ENCODE data around the gene EFCAB13.

EFCAB13 gene, protein sequence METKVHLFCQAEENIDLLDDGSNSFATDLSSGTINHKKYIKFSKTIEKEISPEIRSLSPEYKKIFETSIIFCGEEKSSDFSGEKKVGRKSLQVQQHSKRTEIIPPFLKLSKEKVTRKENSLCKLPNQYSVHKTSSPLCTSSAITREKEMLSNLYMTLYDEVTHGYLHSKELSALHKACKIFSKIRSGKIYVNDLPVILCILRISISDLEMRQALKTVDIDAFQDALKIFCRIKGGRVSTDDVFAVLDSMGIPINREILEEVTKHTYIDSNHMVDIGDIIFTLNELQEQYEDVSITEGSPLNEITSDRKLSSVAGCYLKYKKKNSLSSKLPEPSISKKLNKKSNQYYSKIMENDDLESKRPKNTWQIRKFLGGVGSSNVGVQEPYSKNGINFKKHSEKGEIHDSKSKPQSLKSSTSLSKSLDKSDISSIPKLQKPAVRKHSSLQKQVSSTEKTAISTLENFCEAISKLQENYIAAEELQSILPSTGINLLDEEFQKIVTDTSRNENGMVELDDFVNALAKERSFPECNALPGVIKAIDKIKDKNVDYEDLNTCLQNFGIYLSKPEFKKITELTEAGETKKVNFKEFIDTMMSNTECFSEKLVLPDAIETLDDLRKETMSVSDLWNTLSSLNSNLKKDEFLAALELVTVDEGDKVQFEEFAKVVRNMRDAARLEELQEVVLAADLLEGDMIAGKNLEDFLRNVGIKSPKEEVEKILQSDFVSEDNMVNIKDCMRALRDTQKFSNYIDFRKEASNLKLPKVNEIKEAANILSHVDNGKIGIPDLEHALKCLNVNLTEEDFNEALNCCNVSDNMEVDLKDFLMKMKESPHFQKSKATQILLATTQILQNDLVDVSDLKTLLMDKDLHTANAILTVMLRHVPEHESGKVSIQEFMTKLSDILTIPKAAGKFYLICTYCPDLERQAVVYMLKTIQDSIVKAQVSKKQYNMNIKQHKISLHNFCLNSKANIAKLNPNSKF

DNA sequence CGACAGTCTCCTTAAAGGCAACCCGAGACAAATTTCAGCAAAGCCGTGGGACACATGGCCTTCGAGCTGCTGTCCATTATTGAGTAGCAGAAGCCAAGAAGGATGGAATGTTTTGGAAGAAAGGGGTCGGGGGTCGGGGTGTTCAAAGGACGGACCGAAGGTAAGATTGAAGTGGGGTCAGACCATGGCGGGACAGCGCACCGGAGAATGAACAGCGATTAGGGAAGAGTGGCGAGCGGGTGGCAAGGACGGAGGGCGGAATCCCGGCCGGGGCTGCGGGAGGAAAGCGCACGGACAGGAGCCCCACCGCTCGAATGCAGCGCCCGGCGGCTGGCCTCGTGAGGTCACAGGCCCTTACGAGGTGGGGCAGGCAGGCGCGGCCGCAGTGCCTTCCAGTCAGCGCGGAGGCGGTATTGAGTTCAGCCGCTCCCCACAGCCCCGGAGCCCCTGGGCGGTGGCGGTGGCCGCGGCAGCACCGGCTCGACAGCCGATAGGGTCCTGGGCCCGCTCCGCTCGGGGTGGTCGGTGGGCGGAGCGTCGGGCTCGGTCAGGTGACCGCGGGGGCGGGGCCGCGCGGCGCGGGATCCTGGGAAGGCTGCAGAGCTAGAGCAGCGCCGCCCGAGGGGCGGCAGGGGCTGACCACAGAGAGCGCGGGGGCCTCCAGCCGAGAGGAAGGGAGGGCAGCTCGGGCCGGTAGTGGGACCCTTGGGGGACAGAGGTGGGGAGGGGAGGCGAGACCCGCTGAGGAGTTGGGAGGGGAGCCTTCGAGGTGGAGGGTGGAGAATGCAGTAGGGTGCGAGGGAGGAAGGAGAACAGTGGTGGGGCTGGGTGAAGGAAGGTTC is at the start of gene EFCAB13:
Gene EFCAB13 (plus strand): TSS at position 574 of the 842 bp plus-strand sequence. CDS start 4,399 bp downstream, outside the sequence.
- peak; percentile 33 for DNase-seq

DNA sequence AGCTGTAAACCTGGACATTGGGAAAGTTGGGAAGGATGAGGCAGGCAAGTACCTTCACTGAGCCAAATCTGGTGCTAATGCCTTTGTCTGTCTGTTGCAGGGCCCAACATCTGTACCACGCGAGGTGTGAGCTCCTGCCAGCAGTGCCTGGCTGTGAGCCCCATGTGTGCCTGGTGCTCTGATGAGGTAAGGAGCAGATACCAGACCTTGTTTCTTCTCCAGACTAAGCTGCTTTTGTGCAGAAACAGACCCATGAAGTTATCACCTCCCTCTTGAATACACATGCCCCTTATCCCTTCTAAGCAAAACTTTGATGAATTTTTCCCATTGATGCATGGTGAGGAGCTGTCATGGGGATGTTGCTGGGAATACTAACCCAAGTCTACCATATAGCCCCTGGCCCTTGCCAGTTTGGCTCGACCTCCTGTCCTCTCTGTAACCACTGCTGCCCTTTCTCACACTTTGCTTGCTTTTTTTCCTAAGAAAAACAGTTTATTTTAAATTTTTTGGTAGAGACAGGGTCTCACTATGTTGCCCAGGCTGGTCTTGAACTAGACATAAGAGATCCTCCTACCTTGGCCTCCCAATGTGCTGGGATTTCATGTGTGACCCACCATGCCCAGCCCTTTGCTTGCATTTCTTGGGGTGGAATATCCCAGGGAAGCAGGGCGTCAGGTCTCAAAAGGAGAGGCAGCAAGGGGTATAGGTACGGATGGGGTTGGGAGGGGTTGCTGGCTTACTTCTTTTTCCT is 49.3 kb upstream of the EFCAB13 start:
- no peak for DNase-seq

- DNase-seq = no peak
Observed at GRCh38 chr17:47275245-47275984, 48.3 kb upstream of the EFCAB13 start.

DNA sequence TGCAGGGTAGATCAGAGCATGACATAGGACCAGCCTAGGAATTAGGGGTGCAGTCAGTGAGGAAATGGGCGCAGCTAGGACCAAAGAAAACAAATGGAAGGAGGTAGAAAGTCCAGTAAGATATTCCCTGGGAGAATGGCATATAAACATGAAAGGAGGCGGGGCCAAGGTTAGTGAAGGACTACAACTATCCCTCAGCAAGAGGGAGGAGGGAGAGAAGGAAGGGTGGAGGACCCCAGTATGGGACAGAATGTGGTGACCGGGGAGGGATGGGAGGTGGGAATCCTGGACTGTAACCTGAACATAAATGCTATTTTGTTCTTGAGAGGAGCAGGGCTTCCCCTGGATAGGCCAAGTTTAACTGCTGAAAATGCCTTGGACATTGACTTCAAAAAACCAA is 47.3 kb upstream of the EFCAB13 start:
- DNase-seq = no peak

DNA sequence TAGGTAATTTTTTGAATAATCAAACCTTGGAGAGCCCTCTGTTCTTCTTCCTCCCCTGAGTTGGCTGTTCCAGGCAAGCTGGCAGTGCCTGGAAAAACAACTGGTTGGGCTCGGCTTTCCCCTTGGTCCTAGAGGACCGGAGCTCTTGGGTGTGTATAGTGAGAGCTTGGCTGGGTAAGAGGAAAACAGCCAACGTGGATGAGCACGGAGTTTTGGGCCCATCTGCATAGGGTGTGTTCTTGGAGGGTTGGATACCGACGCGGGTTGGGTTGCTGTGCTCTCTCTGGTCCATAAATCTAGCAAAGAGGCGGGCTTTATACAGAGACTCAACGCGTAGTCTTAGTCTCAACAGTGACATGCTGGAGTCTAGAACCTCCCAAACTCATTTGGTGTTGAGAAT is 46.9 kb upstream of the EFCAB13 start:
- peak; percentile 87 for DNase-seq

DNA sequence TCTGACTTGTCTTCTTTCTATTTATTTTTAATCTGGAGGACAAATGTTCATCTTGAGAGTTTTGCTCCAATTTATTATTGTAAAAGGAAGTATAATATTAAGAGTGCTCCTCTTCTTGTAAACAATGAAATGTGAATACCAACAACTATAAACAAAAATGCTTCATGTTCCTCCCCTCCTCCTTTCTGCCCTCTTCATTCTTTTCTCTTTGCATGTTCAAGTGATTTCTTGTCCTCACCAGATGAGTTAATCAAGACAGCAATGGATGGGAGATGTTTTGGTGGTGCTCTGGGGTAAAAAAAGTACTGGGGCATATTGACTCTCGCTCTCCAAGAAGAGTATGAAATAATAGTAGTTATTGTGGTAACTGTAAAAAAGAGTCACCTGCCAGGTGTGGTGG is 45.8 kb upstream of the EFCAB13 start:
- DNase-seq = no peak

DNA sequence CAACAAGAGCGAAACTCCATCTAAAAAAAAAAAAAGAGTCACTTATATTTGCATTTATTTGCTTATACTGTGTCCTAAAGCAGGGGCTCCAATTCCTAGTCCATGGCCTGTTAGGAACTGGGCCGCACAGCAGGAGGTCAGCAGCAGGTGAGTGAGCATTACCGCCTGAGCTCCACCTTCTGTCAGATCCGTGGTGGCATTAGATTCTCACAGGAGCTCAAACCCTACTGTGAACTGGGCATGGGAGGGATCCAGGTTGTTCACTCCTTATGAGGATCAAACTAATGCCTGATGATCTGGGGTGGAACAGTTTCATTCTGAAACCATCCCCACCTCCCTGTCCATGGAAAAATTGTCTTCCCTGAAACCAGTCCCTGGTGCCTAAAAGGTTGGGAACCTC is 45.2 kb upstream of the EFCAB13 start:
- no peak for DNase-seq

GRCh38 chr17:47279062-47279801 is 44.5 kb upstream of the EFCAB13 start:
- no peak for DNase-seq

DNA sequence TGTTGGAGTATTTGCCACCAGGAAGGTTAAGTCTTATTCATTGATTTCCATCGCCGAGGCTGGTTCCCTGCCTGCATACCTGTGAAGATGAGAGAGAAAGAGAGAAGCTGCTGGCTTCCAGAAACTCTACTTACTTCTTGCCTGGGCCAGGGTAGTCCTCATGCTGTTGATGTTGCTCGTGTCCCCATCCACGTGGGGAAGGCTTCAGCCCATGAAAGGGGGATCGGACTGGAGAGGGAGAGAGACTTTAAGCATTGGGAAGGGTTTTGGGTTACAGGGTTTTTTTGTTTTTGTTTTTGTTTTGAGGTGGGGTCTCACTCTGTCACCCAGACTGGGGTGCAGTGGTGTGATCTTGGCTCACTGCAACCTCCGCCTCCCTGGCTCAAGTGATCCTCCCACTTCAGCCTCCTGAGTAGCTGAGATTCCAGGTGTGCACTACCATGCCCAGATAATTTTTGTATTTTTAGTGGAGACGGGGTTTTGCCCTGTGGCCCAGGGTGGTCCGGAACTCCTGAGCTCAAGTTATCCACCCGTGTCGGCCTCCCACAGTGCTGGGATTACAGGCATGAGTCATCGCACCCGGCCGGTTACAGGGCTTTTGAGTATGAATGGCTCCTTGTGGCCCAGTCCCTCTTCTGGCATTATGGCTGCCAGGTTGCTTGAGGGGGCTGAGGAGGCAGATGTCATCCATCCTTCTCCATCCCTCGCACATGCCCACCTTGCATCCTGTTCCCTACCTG is 43.5 kb upstream of the EFCAB13 start:
- no peak for DNase-seq

- no peak for DNase-seq
Observed at GRCh38 chr17:47281216-47281615, 42.5 kb upstream of the EFCAB13 start.

DNA sequence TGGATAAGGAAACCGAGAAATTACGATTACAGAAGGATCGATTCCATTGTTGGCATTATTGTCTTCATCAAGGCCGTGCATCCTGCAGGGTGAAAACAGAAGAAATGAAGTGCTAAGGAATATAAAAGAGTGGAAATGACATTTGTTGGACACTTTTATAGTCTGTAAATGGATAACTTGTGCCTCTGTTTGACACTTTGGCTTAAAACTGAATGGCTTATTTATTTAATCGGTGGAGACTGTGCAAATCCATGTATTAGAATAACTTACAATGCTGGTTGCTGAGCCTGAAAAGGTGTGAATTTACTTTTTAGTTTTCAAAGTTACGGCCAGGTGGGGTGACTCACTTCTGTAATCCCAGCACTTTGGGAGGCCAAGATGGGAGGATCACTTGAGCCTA is 38.8 kb upstream of the EFCAB13 start:
- no peak for DNase-seq

DNA sequence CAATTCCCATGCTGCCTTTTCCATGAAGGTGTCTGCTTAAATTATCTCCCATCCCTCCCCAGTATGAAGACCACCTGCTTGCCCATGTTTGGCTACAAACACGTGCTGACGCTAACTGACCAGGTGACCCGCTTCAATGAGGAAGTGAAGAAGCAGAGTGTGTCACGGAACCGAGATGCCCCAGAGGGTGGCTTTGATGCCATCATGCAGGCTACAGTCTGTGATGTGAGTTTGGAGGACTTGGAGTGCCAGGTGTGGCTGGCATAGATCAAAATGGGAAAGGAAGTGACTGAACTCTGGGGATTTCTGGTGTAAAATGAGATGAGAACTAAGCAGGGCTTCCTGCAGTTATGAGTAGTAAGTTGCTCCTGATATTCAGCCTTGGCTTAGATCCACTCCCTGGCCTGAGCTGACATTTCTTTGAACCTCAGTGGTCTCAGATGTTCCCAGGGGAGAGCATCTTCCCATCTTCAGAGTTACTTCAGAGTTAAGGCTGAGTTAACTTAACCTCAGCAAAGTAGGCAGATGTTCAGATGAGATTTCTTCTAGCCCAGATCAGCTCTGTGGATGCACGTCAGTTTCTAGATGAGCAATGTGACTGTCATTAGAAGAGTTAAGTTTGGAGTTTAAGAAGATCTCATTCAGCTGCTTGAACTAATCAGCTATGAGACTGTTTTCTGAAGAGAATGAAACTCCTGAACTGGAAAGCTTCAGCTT is 37.4 kb upstream of the EFCAB13 start:
- DNase-seq = no peak

- DNase-seq = no peak
Observed at GRCh38 chr17:47287068-47287467, 36.7 kb upstream of the EFCAB13 start.

GRCh38 chr17:47287639-47288038 is 36.1 kb upstream of the EFCAB13 start:
- DNase-seq = no peak

GRCh38 chr17:47288531-47289116 is 35.1 kb upstream of the EFCAB13 start:
- no peak for DNase-seq

DNA sequence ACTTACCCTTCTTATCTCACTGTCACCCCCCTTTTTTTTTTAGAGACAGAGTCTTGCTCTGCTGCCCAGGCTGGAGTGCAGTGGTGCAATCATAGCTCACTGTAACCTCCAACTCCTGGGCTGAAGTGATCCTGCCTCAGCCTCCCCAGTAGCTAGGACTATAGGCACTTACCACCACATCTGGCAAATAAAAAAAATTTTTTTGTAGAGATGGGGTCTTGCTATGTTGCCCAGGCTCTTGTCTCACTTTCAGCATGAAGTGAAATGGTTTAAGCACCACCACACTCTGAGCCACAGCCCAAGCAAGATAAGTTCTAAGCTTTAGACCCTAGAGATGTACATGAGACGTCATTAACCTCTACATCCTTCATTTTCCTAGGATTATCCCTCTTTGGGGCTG is 34.5 kb upstream of the EFCAB13 start:
- DNase-seq = no peak

- no peak for DNase-seq
Observed at GRCh38 chr17:47290870-47291241, 32.9 kb upstream of the EFCAB13 start.

- DNase-seq = no peak
Observed at GRCh38 chr17:47291242-47291873, 32.4 kb upstream of the EFCAB13 start.
